GM13977 (cell line): Measurements from ENCODE around the gene ZDHHC14.

Experiments used
- DNase-seq: peaks from one replicate; pipeline ENCODE4 v3.0.0; 2012; ENCODE audit warnings: low spot score
- CTCF ChIP-seq: IDR thresholded peaks from 2 replicates; pipeline ENCODE4 v1.5.1; 2012; ENCODE audit warnings: mild to moderate bottlenecking, control low read depth; ENCODE audit not compliant: insufficient read depth; ENCODE audit errors: extremely low read depth, missing control alignments
- in situ Hi-C: fragments of 300-500 bp; cut with MboI; formaldehyde crosslinking; loops from one replicate; pipeline ENCODE4 v1.12.0; 2022; ENCODE audit warnings: low sequenced_read_pairs, low pct_unique_long_range_greater_than_20kb, mixed read lengths, inconsistent platforms; ENCODE audit not compliant: unreplicated experiment

Gene ZDHHC14

GRCh38 chr6:157634546-157634945 lies 253.6 kb downstream of the ZDHHC14 start:
- no peak for TF ChIP-seq CTCF
- in situ Hi-C loops: no loop called here
- no peak for DNase-seq

GRCh38 chr6:157635388-157636244 lies 254.6 kb downstream of the ZDHHC14 start:
- no peak for TF ChIP-seq CTCF
- DNase-seq: no peak
- in situ Hi-C loops: no loop called here

GRCh38 chr6:157637516-157637915 lies 256.5 kb downstream of the ZDHHC14 start:
- DNase-seq: no peak
- TF ChIP-seq CTCF: no peak
- in situ Hi-C loops: no loop called here

- no peak for DNase-seq
- in situ Hi-C loops: no loop called here
- no peak for TF ChIP-seq CTCF
Observed at GRCh38 chr6:157637941-157638662, 257.1 kb downstream of the ZDHHC14 start.

GRCh38 chr6:157638779-157639178 lies 257.8 kb downstream of the ZDHHC14 start:
- no peak for DNase-seq
- in situ Hi-C loops: no loop called here
- no peak for TF ChIP-seq CTCF

- TF ChIP-seq CTCF: no peak
- no peak for DNase-seq
- in situ Hi-C loops: no loop called here
Observed at GRCh38 chr6:157640746-157641451, 259.9 kb downstream of the ZDHHC14 start.
